Measurements from ENCODE around the gene PHF19.

The PHF19 gene

DNA sequence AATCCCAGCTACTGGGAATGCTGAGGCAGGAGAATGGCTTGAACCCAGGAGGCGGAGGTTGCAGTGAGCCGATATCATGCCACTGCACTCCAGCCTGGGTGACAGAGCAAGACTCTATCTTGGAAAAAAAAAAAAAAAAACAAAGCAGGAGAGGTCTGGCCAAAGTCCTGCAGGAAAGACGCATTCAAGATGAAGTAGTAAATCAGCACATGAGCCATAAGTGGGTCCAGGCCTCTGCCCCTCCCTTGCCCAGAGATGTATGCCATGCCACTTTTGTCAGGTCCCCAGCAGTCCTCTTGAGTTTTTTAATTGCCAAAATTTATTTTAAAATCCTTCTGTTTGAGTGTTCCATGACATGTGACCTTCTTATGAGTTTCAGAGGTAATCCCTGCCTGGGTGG, 8.5 kb upstream of the PHF19 start:
- DNase-seq (ENCODE audit: low read depth) = no peak

DNA sequence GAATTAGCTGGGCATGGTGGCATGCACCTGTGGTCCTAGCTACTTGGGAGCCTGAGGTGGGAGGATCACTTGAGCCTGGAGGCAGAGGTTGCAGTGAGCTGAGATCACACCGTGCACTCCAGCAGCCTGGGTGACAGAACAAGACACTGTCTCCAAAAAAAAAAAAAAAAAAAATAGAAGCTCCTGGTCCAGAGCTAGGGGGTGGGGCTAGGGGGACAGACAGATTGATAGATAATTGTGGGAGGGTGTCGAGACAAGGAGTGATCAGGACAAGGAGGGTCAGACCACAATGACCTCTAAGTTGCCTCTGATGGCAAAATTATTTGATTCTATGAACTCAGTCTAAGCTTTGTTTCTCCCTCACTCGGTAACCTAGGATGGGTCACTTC, 6.6 kb upstream of the PHF19 start:
- TF ChIP-seq, protein P1, sequence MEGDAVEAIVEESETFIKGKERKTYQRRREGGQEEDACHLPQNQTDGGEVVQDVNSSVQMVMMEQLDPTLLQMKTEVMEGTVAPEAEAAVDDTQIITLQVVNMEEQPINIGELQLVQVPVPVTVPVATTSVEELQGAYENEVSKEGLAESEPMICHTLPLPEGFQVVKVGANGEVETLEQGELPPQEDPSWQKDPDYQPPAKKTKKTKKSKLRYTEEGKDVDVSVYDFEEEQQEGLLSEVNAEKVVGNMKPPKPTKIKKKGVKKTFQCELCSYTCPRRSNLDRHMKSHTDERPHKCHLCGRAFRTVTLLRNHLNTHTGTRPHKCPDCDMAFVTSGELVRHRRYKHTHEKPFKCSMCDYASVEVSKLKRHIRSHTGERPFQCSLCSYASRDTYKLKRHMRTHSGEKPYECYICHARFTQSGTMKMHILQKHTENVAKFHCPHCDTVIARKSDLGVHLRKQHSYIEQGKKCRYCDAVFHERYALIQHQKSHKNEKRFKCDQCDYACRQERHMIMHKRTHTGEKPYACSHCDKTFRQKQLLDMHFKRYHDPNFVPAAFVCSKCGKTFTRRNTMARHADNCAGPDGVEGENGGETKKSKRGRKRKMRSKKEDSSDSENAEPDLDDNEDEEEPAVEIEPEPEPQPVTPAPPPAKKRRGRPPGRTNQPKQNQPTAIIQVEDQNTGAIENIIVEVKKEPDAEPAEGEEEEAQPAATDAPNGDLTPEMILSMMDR (IDR thresholded peaks at IDR 0.05; ENCODE audit: insufficient read depth, low read depth, low read length, missing control alignments) = no peak
- no peak for DNase-seq (ENCODE audit: low read depth)
- H3K4me3 ChIP-seq (ENCODE audit: low read length) = no peak overlapping the region

More for the DNA sequence above, 8.5 kb upstream of the PHF19 start:
- no peak overlapping the region for H3K4me3 ChIP-seq (ENCODE audit: low read length)
- TF ChIP-seq, protein P1 (IDR thresholded peaks at IDR 0.05; ENCODE audit: insufficient read depth, low read depth, low read length, missing control alignments) = no peak

DNA sequence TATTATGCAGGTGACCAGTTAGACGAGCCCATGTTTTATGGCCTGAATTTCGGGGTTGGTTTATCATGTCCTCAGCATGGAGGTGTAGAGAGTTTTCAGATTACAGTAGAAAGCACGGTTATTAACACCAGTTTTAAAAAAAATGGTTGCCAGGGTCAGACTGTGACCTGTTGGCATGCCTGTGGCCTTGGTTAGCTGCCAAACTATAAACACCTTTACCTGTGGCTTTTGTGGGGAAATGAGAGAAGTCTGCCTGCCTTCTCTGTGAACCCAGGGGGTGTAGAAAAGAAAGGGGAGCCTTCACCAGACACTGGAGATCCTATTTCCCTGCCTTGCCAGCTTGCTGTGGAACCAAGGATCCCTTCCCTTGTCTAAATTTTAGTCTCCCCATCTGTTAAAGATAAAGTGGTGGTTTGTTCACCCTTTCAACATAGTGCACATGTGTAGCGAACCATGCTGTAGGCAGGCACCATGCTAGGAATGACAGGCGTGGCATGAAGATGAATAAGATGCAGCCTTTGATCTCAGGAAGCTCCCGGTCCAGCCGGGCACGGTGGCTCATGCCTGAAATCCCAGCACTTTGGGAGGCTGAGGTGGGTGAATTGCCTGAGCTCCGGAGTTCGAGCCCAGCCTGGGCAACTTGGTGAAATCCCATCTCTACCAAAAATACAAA, 6.1 kb upstream of the PHF19 start:
- DNase-seq (ENCODE audit: low read depth) = no peak
- TF ChIP-seq, protein P1 (IDR thresholded peaks at IDR 0.05; ENCODE audit: insufficient read depth, low read depth, low read length, missing control alignments) = no peak
- H3K4me3 ChIP-seq (ENCODE audit: low read length) = no peak overlapping the region

DNA sequence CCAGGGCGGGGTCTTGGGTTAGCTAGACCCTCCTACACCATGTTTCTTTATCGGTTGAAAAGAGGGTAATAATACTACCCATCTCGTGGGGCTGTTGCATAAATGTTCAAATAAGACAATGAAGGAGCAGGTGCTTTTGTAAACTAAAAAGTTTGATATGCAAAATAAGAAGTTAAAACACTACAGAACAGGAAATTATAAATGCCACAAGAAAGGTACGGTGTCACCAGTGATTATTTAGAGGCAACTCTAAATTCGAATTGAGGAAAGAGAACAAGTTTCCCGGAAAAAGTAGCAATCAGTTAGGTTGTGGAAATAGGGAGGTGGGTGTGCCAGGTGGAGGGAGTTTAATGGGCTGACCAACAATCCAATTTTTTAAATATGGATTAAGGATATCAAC, 2.5 kb upstream of the PHF19 start:
- no peak overlapping the region for H3K4me3 ChIP-seq (ENCODE audit: low read length)
- DNase-seq (ENCODE audit: low read depth) = no peak
- TF ChIP-seq, protein P1 (IDR thresholded peaks at IDR 0.05; ENCODE audit: insufficient read depth, low read depth, low read length, missing control alignments) = no peak

DNA sequence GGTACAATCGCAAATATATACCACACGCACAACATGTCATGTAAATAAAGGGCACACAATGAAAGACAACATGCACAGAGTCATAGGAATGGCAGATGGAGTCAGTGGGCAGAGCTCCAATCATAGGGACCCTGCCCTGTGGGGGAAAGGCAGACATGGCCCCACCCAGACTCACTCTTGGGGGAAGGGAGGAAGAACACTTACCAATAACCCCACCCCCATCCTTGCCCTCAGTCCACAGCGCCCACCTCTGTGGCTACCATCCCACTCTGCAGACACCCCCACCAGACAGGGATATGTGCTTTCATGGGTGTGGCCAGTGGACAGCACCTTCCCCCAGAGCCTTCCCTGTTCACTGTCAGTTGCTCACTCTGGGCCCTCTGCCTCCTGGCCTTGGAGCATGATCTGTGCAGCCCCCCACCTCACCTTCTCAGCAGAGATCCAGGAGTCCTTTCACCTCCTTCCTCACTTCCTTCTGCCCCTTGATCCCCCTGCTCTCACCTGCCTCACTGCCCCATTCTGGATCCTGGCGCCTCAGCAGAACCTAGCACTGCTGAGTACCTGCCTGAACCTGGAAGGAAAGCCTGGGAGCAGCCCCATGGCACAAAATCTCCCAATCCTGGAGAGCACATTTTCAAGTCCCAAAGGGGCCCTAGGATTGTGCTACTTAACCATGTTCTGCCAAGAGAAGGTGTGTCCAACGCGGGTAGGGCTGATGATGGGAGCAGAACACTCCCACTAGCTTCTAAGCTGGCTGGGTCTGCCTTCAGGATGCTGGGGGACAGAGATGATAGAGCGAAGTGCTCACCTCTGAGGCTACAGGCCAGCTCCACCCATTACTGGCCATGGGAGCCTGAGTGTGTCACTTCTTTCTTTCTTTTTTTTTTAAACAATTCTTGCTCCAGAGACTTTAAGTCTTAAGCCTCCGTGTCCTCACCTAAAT, 1.5 kb upstream of the PHF19 start:
- TF ChIP-seq, protein P1 (IDR thresholded peaks at IDR 0.05; ENCODE audit: insufficient read depth, low read depth, low read length, missing control alignments) = no peak
- H3K4me3 ChIP-seq (ENCODE audit: low read length) = no peak overlapping the region

DNA sequence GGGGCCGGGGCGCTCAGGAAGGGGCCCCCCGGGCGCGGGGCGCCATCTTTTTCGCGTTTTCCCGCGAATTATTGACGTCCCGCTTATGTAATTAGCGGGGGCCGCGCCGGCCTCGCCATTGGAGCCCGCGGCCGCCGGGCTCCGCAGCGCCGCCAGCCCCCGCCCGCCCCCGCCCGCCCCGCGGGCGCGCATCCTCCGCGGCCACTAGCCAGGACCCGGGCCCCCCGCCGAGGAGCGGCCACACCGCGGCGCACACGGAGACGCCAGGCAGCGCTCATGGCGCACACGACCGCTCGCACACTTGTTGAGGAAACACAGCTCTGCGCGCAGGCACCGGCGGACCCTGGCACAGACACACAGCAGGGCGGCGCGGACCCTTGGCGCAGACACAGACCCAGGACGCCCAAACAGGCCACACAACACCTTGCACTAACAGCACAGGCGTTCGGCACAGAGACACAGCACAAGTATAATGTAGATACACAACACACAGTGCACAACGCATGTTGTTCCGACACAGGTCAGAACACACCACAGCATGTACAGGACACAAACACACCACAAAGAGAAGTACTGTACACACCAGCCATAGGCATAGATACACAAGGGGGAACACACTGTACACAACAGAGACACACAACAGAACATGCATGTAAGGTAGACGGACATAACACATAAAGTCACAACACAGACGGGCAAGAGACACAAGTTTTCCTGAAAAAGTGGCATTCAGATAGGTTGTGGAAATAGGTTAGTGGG, 467 bp upstream of the PHF19 start:
- peak overlapping the region; percentile 70 for H3K4me3 ChIP-seq (ENCODE audit: low read length)
- DNase-seq (ENCODE audit: low read depth) = peak; percentile 49
- TF ChIP-seq, protein P1 (IDR thresholded peaks at IDR 0.05; ENCODE audit: insufficient read depth, low read depth, low read length, missing control alignments) = no peak

More for the DNA sequence above, 1.5 kb upstream of the PHF19 start:
- no peak for DNase-seq (ENCODE audit: low read depth)

Data from epithelial cell of esophagus (primary cell).